Measurements from ENCODE around the gene UBAP2L. TPM values are rescaled to one million over a fixed set of nuclear protein-coding genes. Genes with fewer than 3 reads are reported as not detected.
A peak's percentile ranks its signal among the peaks of the same experiment; 100 is the strongest.

UBAP2L gene
- total and polyA plus RNA-seq, 10 of the 15 experiments (the other 5 are each of a cell fraction or from before 2014, with no cell fraction given): 49.9 to 198 (median 152) TPM

DNA sequence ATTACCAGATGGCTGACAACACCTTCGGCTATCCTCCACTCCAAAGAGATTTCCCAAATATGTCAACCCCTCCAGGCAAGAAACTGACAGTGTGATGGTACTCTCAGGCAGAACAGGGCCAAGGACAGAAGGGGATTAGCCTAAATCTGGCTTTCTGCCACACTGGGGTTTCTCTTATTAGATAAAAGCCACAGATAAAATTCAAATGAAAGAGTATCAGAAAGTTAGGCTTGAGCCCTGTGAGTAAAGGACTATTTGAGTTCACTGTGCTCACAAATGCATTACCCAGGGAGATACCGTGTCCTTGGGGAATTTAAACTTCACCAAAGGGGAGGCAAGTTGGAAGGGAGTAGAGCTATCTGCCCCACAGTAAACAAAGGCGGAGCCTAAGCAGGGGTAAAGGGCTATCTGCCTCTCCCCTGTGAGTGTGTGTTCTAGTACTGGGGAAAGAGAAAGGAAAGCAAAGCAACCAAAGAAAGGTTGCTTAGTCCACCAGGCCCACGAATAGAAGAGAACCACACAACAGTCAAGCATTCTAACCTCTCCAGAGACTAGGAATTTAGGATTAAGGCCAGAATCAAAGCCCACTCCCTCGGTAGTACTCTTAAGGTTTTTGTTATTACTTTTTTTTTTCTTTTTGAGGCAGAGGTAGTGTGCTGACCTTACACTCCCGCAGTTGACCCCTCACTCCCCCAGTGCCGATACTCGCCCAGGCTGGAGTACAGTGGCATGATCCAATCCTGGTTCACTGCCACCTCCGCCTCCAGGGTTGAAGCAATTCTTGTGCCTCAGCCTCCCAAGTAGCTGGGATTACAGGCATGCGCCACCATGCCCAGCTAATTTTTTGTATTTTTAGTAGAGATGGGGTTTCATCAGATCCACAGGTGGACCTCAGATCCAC, 41.6 kb upstream of the UBAP2L start:
- in situ Hi-C loops (cut with MboI) (no loop called here), intact Hi-C loops (cut with micrococcal nuclease; ENCODE audit: unreplicated experiment) (no loop called here)
- ChIA-PET CTCF (interaction anchor here (0.7 to 2.2 kb wide), 3 partner anchors 20 to 156 kb away, joined by 3 to 7 read pairs (median 7); no protein-coding TSS in a partner anchor), RAD21 (ENCODE audit: unreplicated experiment) (interaction anchor here (1.0 to 1.4 kb wide), 3 partner anchors 21 to 93 kb away, joined by 3 to 5 read pairs (median 3); partner anchors contain the start of gene HAX1), POLR2A (interaction anchor here (1.4 to 3.9 kb wide), 3 partner anchors 20 to 85 kb away, joined by 3 to 20 read pairs (median 4); no protein-coding TSS in a partner anchor), SMC1A (ENCODE audit: uncharacterized antibody, unreplicated experiment) (interaction anchor here (0.7 to 4.1 kb wide), 4 partner anchors 13 to 825 kb away, joined by 3 to 22 read pairs (median 7); partner anchors contain the start of gene RPS27)
- no peak for DNase-seq (ENCODE audit: low read depth, low spot score)
- Histone ChIP-seq H2AFZ (ENCODE audit: control insufficient read depth, low read depth, low read length) (no peak overlapping the region), H3K27me3 (replicated peaks in 1 of 2; ENCODE audit: control insufficient read depth in 2 of 2, insufficient read depth in 2 of 2, low read length in 1 of 2) (no peaks in the 10 kb centered on the region), H3K4me2 (ENCODE audit: control insufficient read depth, insufficient read depth) (peak overlapping the region; percentile 89), H3K9me3 (replicated peaks; ENCODE audit: control insufficient read depth, insufficient read depth, low read length) (no peaks in the 10 kb centered on the region), H3K36me3 (ENCODE audit: control insufficient read depth in 2 of 2, insufficient read depth in 2 of 2, low read length in 1 of 2) (peaks cover 3 to 31% of the 10 kb centered on the region in 2 experiments; a peak in 3 of 4 replicates), H3K27ac (ENCODE audit: control insufficient read depth, insufficient read depth) (no peak overlapping the region; the same call in 1 of the 2 replicates), H3K79me2 (ENCODE audit: control insufficient read depth, insufficient read depth, low read length) (peaks cover 83% of the 10 kb centered on the region), H4K20me1 (ENCODE audit: control insufficient read depth, insufficient read depth) (peaks cover 36% of the 10 kb centered on the region), H3K4me3 (peak overlapping the region; percentile 99), H3K9ac (ENCODE audit: control insufficient read depth, insufficient read depth, low read length) (peak overlapping the region; percentile 30), H3K4me1 (ENCODE audit: control insufficient read depth, insufficient read depth, low read length) (peaks cover 17% of the 10 kb centered on the region)
- TF ChIP-seq TCF3 (IDR thresholded peaks at IDR 0.05; ENCODE audit: borderline replicate concordance, insufficient read depth, low read depth, low read length): no peak
- 0 out of 2 replicates have a peak, but pooled peaks have one; percentile 16 for TF ChIP-seq NR2F1 (conservative IDR thresholded peaks at IDR 0.05)
- peak; percentile 39 for TF ChIP-seq MEF2B (IDR thresholded peaks at IDR 0.05; ENCODE audit: partially characterized antibody, poor library complexity, severe bottlenecking)
- FAIRE-seq: no peak
- ATAC-seq: 0 out of 3 replicates have a peak, but pooled peaks have one; percentile 1
- WGBS (ENCODE audit: insufficient coverage, insufficient replicate concordance, low lambda C conversion rate, missing lambda C conversion rate): 66% methylated on average over 10 of the region's 10 CpGs
- BruUV-seq (replicated peaks): no TSS peak
